Keratinocyte (primary cell): ENCODE measurements around the gene PTPRD. TPM values are rescaled to one million over a fixed set of nuclear protein-coding genes. Genes with fewer than 3 reads are reported as not detected.

Experiments
- DNase-seq: peaks from one replicate; pipeline ENCODE4 v3.0.0-alpha.2; 2011; ENCODE audit warnings: low read depth, missing footprints, low spot score
- FAIRE-seq: peaks from 2 replicates; lab custom pipeline; 2011; peaks lifted over from hg19 to GRCh38; lab: Jason Lieb, UNC
- H2AFZ ChIP-seq: 2 replicates; pipeline ENCODE4 v1.6.0; 2012; ENCODE audit warnings: low read length, control low read depth, inconsistent platforms; ENCODE audit not compliant: control insufficient read depth
- H3K27ac ChIP-seq: 2 replicates; pipeline ENCODE4 v1.5.1; 2011; ENCODE audit warnings: low read length; ENCODE audit not compliant: control insufficient read depth, insufficient read depth
- H3K27me3 ChIP-seq: 3 replicates; pipeline ENCODE4 v1.6.0; 2011; ENCODE audit warnings: low read length; ENCODE audit not compliant: control insufficient read depth, insufficient read depth; ENCODE audit errors: extremely low read depth
- H3K36me3 ChIP-seq, 2 experiments: 2 replicates in 1 of 2; 3 replicates in 1 of 2; pipeline ENCODE4 v1.5.1; 2011; ENCODE audit warnings: low read length in 2 of 2, mild to moderate bottlenecking in 1 of 2; ENCODE audit not compliant: control insufficient read depth in 2 of 2, insufficient read depth in 2 of 2; ENCODE audit errors: extremely low read depth in 1 of 2
- H3K4me1 ChIP-seq: 3 replicates; pipeline ENCODE4 v1.5.1; 2011; ENCODE audit warnings: low read length; ENCODE audit not compliant: control insufficient read depth, insufficient read depth; ENCODE audit errors: extremely low read depth
- H3K4me2 ChIP-seq: 3 replicates; pipeline ENCODE4 v1.6.0; 2011; ENCODE audit warnings: low read depth, low read length; ENCODE audit not compliant: control insufficient read depth, insufficient read depth; ENCODE audit errors: extremely low read depth
- H3K4me3 ChIP-seq, 3 experiments: fragments of 200-600 bp in 1 of 3; sonication (generic) in 1 of 3; 2 replicates in 2 of 3; 3 replicates in 1 of 3; pipeline ENCODE4 v1.5.1; 2011 to 2016; ENCODE audit warnings: low read length in 3 of 3, mild to moderate bottlenecking in 3 of 3, control low read depth in 2 of 3, inconsistent platforms in 1 of 3, low read depth in 1 of 3, mixed read lengths in 1 of 3, mixed run types in 1 of 3, moderate library complexity in 1 of 3; ENCODE audit not compliant: control insufficient read depth in 2 of 3, insufficient read depth in 2 of 3; ENCODE audit errors: extremely low read depth in 1 of 3
- H3K79me2 ChIP-seq: 2 replicates; pipeline ENCODE4 v1.6.0; 2012; ENCODE audit warnings: low read length; ENCODE audit not compliant: control insufficient read depth, insufficient read depth
- H3K9ac ChIP-seq: 3 replicates; pipeline ENCODE4 v1.6.0; 2011; ENCODE audit warnings: low read length; ENCODE audit not compliant: control insufficient read depth, insufficient read depth; ENCODE audit errors: extremely low read depth
- H3K9me1 ChIP-seq: 3 replicates; pipeline ENCODE4 v1.6.0; 2011; ENCODE audit warnings: low read length; ENCODE audit not compliant: control insufficient read depth, insufficient read depth; ENCODE audit errors: extremely low read depth
- H3K9me3 ChIP-seq: 2 replicates; pipeline ENCODE4 v1.5.1; 2012; ENCODE audit warnings: low read depth, low read length; ENCODE audit not compliant: control insufficient read depth
- H4K20me1 ChIP-seq: 3 replicates; pipeline ENCODE4 v1.6.0; 2011; ENCODE audit warnings: low read length; ENCODE audit not compliant: control insufficient read depth, insufficient read depth; ENCODE audit errors: extremely low read depth
- EZH2 ChIP-seq: IDR thresholded peaks from one replicate; pipeline ENCODE4 v1.6.1; 2012; ENCODE audit warnings: inconsistent platforms, mild to moderate bottlenecking, low read length, moderate library complexity
- dilution Hi-C: fragments of 300-500 bp; cut with MboI; formaldehyde crosslinking; loops from one replicate; pipeline ENCODE4 v1.7.0; 2020; ENCODE audit warnings: low sequenced_read_pairs; ENCODE audit not compliant: extremely low pct_ligation_motif_present
- polyA plus RNA-seq, 5 experiments: library from polyadenylated mRNA; depleted of rRNA in 3 of 5; stranded (reverse) in 3 of 5; stranded (forward) in 1 of 5; unstranded in 1 of 5; fragments of >200 nt; gene quantifications; 1 replicate in 1 of 5; 2 replicates in 3 of 5; 3 replicates in 1 of 5; pipeline versions ENCODE4 v1.2.1 to v1.2.3, GENCODE V29; 2011 to 2012; ENCODE audit warnings: missing spikeins in 2 of 5, low read depth in 1 of 5, low replicate concordance in 1 of 5
- TF ChIP-seq, protein P1 (sequence below), 3 experiments: IDR thresholded peaks in 1 of 3; conservative IDR thresholded peaks in 1 of 3; optimal IDR thresholded peaks in 1 of 3; 2 replicates in 2 of 3; 3 replicates in 1 of 3; pipeline versions ENCODE3 to v1.5.1; 2011; ENCODE audit warnings: low read length in 3 of 3, mild to moderate bottlenecking in 3 of 3, moderate library complexity in 2 of 3, control low read depth in 1 of 3, inconsistent platforms in 1 of 3; ENCODE audit not compliant: insufficient read depth in 2 of 3; ENCODE audit errors: extremely low read depth in 1 of 3

The PTPRD gene
- polyA plus RNA-seq, 1 donor (not counting 4 experiments of a cell fraction or from before 2014, with no cell fraction given): 0.10 TPM

DNA sequence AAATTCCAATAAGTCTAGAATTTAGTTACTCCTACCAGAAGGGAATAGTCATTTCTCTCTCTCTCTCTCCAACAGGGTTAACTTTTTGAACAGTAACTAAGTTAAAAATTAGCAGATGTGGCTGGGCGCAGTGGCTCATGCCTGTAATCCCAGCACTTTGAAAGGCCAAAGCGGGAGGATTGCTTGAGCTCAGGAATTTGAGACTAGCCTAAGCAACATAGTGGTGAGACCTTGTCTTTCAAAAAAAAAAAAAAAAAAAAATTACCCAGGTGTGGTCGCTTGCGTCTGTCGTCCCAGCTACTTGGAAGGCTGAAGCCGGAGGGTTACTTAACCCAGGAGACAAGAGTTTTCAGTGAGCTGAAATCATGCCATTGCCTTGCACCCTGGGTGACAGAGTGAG lies 639.7 kb downstream of the PTPRD start:
- Histone ChIP-seq H3K4me2 (no peak overlapping the region), H3K27me3 (no peaks in the 10 kb centered on the region), H3K27ac (no peak overlapping the region), H3K79me2 (no peaks in the 10 kb centered on the region), H2AFZ (no peak overlapping the region), H3K36me3 (no peaks in the 10 kb centered on the region), H4K20me1 (no peaks in the 10 kb centered on the region), H3K9me3 (no peaks in the 10 kb centered on the region), H3K4me3 (no peak overlapping the region), H3K4me1 (no peaks in the 10 kb centered on the region), H3K9me1 (no peaks in the 10 kb centered on the region), H3K9ac (no peak overlapping the region)
- dilution Hi-C loops: no loop called here
- DNase-seq (no peak), FAIRE-seq (no peak)
- no peak for TF ChIP-seq EZH2
- TF ChIP-seq, protein P1, sequence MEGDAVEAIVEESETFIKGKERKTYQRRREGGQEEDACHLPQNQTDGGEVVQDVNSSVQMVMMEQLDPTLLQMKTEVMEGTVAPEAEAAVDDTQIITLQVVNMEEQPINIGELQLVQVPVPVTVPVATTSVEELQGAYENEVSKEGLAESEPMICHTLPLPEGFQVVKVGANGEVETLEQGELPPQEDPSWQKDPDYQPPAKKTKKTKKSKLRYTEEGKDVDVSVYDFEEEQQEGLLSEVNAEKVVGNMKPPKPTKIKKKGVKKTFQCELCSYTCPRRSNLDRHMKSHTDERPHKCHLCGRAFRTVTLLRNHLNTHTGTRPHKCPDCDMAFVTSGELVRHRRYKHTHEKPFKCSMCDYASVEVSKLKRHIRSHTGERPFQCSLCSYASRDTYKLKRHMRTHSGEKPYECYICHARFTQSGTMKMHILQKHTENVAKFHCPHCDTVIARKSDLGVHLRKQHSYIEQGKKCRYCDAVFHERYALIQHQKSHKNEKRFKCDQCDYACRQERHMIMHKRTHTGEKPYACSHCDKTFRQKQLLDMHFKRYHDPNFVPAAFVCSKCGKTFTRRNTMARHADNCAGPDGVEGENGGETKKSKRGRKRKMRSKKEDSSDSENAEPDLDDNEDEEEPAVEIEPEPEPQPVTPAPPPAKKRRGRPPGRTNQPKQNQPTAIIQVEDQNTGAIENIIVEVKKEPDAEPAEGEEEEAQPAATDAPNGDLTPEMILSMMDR (optimal IDR thresholded peaks at IDR 0.05 in 1 of 3, IDR thresholded peaks at IDR 0.05 in 1 of 3, conservative IDR thresholded peaks at IDR 0.05 in 1 of 3; ENCODE audit: extremely low read depth in 1 of 3, insufficient read depth in 2 of 3, low read length in 3 of 3): no peak

DNA sequence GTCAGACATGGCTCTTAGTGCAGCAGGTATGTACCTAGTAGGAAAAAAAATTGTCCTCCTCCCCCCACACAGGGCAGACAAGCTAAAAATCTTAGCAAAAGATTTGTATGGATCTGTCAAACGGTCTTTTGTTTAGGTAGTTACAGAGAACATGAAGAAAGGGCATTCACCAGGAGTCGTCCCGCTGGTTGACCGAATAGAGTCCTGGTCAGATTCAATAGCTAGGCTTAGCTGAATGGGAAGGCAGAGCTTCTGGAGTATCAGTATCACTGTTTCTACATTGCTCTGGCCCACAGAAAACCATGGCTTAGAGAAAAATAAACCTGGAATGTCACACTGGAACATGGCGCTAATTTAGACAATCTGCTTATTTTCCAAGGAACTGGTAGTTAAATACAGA lies 642.3 kb downstream of the PTPRD start:
- Histone ChIP-seq H3K36me3 (no peaks in the 10 kb centered on the region), H3K4me1 (no peaks in the 10 kb centered on the region), H4K20me1 (no peaks in the 10 kb centered on the region), H3K4me2 (no peak overlapping the region), H2AFZ (no peak overlapping the region), H3K27me3 (no peaks in the 10 kb centered on the region), H3K79me2 (no peaks in the 10 kb centered on the region), H3K4me3 (no peak overlapping the region), H3K9ac (no peak overlapping the region), H3K9me3 (no peaks in the 10 kb centered on the region), H3K27ac (no peak overlapping the region), H3K9me1 (no peaks in the 10 kb centered on the region)
- FAIRE-seq (no peak), DNase-seq (no peak)
- dilution Hi-C loops: no loop called here
- TF ChIP-seq, protein P1 (optimal IDR thresholded peaks at IDR 0.05 in 1 of 3, IDR thresholded peaks at IDR 0.05 in 1 of 3, conservative IDR thresholded peaks at IDR 0.05 in 1 of 3; ENCODE audit: extremely low read depth in 1 of 3, insufficient read depth in 2 of 3, low read length in 3 of 3): no peak
- no peak for TF ChIP-seq EZH2
